Measurements from ENCODE around the gene TRIM6. TPM values are rescaled to one million over a fixed set of nuclear protein-coding genes. Genes with fewer than 3 reads are reported as not detected.
A peak's percentile ranks its signal among the peaks of the same experiment; 100 is the strongest.

The TRIM6 gene
- total and polyA plus RNA-seq, 9 of the 15 experiments (the other 6 are each of a cell fraction or from before 2014, with no cell fraction given) = 5.0 to 11.8 (median 8.7) TPM

DNA sequence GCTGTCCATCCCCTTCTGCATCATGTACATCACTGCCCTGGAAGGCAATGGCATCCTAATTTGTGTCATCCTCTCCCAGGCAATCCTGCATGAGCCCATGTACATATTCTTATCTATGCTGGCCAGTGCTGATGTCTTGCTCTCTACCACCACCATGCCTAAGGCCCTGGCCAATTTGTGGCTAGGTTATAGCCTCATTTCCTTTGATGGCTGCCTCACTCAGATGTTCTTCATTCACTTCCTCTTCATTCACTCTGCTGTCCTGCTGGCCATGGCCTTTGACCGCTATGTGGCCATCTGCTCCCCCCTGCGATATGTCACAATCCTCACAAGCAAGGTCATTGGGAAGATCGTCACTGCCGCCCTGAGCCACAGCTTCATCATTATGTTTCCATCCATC is 15.4 kb upstream of the TRIM6 start (continued):
- no peak for TF ChIP-seq EP300 (IDR thresholded peaks at IDR 0.05; ENCODE audit: low read length)
- no peak for TF ChIP-seq TOE1 (IDR thresholded peaks at IDR 0.05; ENCODE audit: borderline replicate concordance)
- no peak for TF ChIP-seq TOE1 (CRISPR knock-in tag; IDR thresholded peaks at IDR 0.05; ENCODE audit: borderline replicate concordance, low read depth)
- TF ChIP-seq, protein P1, sequence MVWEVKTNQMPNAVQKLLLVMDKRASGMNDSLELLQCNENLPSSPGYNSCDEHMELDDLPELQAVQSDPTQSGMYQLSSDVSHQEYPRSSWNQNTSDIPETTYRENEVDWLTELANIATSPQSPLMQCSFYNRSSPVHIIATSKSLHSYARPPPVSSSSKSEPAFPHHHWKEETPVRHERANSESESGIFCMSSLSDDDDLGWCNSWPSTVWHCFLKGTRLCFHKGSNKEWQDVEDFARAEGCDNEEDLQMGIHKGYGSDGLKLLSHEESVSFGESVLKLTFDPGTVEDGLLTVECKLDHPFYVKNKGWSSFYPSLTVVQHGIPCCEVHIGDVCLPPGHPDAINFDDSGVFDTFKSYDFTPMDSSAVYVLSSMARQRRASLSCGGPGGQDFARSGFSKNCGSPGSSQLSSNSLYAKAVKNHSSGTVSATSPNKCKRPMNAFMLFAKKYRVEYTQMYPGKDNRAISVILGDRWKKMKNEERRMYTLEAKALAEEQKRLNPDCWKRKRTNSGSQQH (CRISPR knock-in tag; IDR thresholded peaks at IDR 0.05) = no peak
- no peak for TF ChIP-seq BCOR (IDR thresholded peaks at IDR 0.05)
- no peak for TF ChIP-seq MEIS2 (IDR thresholded peaks at IDR 0.05; ENCODE audit: partially characterized antibody)
- TF ChIP-seq ZNF655 (CRISPR knock-in tag; IDR thresholded peaks at IDR 0.05) = no peak
- TF ChIP-seq CEBPB (tag; IDR thresholded peaks at IDR 0.05) = peak; percentile 71
- TF ChIP-seq NCOA2 (IDR thresholded peaks at IDR 0.05; ENCODE audit: partially characterized antibody in 2 of 2) = no peak
- TF ChIP-seq ZNF282 (CRISPR knock-in tag; IDR thresholded peaks at IDR 0.05) = no peak
- TF ChIP-seq TEAD4 (IDR thresholded peaks at IDR 0.05; ENCODE audit: low read length) = peak; percentile 46
- TF ChIP-seq TEAD4 (CRISPR knock-in tag; IDR thresholded peaks at IDR 0.05; ENCODE audit: borderline replicate concordance) = no peak
- peak; percentile 46; the same call in 1 of the 2 replicates for TF ChIP-seq VEZF1 (CRISPR knock-in tag; IDR thresholded peaks at IDR 0.05)
- TF ChIP-seq MAX (CRISPR knock-in tag; IDR thresholded peaks at IDR 0.05) = peak; percentile 42; the same call in 1 of the 2 replicates
